Gastrocnemius medialis (tissue), 4 donors: ENCODE measurements around the gene EREG. TPM values are rescaled to one million over a fixed set of nuclear protein-coding genes. Genes with fewer than 3 reads are reported as not detected.

Experiments used
- ATAC-seq, 2 donors: fragments of 150-250 bp; one replicate each; pipeline ENCODE4 v1.9.1; 2016
- DNase-seq, 2 donors: peaks; one replicate each; pipeline ENCODE4 v3.0.0-alpha.2; 2019
- H3K27ac ChIP-seq, 4 donors: fragments of 200-600 bp; sonication (generic); 1 replicate in 1 of 4; 2 replicates in 3 of 4; pipeline ENCODE4 v1.5.1; 2016 to 2018; ENCODE audit warnings: mild to moderate bottlenecking in 2 of 4, moderate library complexity in 1 of 4
- H3K27me3 ChIP-seq, 3 donors: fragments of 200-600 bp; sonication (generic) in 2 of 3; 1 replicate in 1 of 3; 2 replicates in 2 of 3; pipeline versions ENCODE4 v1.5.1 to v1.6.0; 2016 to 2019; ENCODE audit warnings: mild to moderate bottlenecking in 1 of 3, moderate library complexity in 1 of 3
- H3K36me3 ChIP-seq, 2 donors: fragments of 200-600 bp; sonication (generic) in 1 of 2; one replicate each; pipeline ENCODE4 v1.5.1; 2017 to 2018
- H3K4me1 ChIP-seq, 2 donors: fragments of 200-600 bp; sonication (generic) in 1 of 2; one replicate each; pipeline ENCODE4 v1.5.1; 2016 to 2017; ENCODE audit warnings: mild to moderate bottlenecking in 2 of 2
- H3K4me3 ChIP-seq, 4 donors: fragments of 200-600 bp; sonication (generic) in 3 of 4; 1 replicate in 1 of 4; 2 replicates in 3 of 4; pipeline ENCODE4 v1.5.1; 2016 to 2019; ENCODE audit warnings: mild to moderate bottlenecking in 2 of 4
- H3K9me3 ChIP-seq, 3 donors: fragments of 200-600 bp; sonication (generic) in 2 of 3; 1 replicate in 1 of 3; 2 replicates in 2 of 3; pipeline ENCODE4 v1.5.1; 2016 to 2019
- POLR2A ChIP-seq, 2 donors: fragments of 450-650 bp; IDR thresholded peaks; one replicate each; pipeline ENCODE4 v1.6.1; 2017; ENCODE audit warnings: antibody characterized with exemption in 2 of 2, mild to moderate bottlenecking in 2 of 2, moderate library complexity in 2 of 2
- in situ Hi-C, 4 donors: fragments of 200-750 bp; cut with MboI; loops; one replicate each; pipeline versions ENCODE4 v1.15.0 to v1.8.0; 2017; ENCODE audit warnings: low sequenced_read_pairs in 4 of 4
- intact Hi-C: fragments of 100-400 bp; cut with DNase I; formaldehyde crosslinking; loops from one replicate; pipeline ENCODE4 v1.15.1; 2023; ENCODE audit warnings: low total_unique reads
- total RNA-seq, 4 donors: library from RNA; depleted of rRNA; stranded (reverse); fragments of >200 nt; gene quantifications; one replicate each; pipeline versions ENCODE4 v1.1.0 to v1.2.3, GENCODE V29; 2016
- TF ChIP-seq, protein P1 (sequence below), 5 experiments: fragments of 450-650 bp in 3 of 5; fragments of 200-600 bp in 2 of 5; sonication (generic) in 2 of 5; IDR thresholded peaks in 4 of 5; conservative IDR thresholded peaks in 1 of 5; 1 replicate in 4 of 5; 2 replicates in 1 of 5; pipeline ENCODE4 v1.5.1; 2016 to 2019; ENCODE audit warnings: antibody characterized with exemption in 5 of 5, mild to moderate bottlenecking in 3 of 5, moderate library complexity in 3 of 5

Gene EREG
- under 1 TPM in 2 of 4 donors, not detected in 2; 0.07 to 0.84 TPM for total RNA-seq

DNA sequence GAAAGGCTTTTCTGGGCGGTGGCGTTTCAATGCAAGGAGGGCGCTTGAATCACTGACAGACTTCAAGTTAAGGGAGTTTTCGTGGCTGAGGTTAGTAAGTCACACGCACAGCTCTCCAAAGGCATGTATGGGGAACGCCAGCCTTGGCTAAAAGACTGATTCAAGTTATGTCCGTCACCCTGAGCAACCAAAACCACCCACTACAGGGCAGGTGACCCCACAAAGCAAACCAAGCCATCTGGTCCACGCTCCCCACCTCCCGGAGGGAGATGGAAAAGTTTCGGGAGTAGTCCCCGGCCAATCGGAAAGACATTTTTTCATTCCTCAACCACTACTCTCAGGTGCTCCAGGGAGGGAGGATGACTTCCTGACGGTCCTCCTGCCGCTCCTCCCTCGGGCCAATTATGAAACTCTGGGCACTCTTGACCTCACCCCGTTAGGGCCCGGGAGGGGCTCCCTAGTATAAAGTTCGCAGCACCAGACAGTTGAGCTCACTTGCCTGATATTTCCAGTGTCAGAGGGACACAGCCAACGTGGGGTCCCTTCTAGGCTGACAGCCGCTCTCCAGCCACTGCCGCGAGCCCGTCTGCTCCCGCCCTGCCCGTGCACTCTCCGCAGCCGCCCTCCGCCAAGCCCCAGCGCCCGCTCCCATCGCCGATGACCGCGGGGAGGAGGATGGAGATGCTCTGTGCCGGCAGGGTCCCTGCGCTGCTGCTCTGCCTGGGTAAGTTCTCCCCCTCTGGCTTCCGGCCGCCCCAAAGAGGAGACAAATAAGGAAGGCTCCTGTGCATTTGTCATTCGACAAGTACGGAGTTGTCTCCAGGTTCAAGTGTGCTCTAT lies at the start of gene EREG:
Gene EREG (plus strand): TSS at position 494 of the 840 bp plus-strand sequence. CDS start 164 bp downstream, at position 658.
- H3K27me3 ChIP-seq: peaks cover 13 to 19% (median 13%) of the 10 kb centered on the region in 3 donors
- DNase-seq: no peak
- H3K9me3 ChIP-seq: no peaks in the 10 kb centered on the region
- H3K4me3 ChIP-seq: peak within 1 kb of the TSS in 3 of 4 donors; percentile 20 to 40 (median 37)
- in situ Hi-C loops: loop anchor here in 1 of 4 donors (25.0 kb wide), 1 partner anchor 297 kb away; no protein-coding TSS in a partner anchor
- no peak for ATAC-seq
- H3K36me3 ChIP-seq: no peaks in the 10 kb centered on the region
- TF ChIP-seq, protein P1, sequence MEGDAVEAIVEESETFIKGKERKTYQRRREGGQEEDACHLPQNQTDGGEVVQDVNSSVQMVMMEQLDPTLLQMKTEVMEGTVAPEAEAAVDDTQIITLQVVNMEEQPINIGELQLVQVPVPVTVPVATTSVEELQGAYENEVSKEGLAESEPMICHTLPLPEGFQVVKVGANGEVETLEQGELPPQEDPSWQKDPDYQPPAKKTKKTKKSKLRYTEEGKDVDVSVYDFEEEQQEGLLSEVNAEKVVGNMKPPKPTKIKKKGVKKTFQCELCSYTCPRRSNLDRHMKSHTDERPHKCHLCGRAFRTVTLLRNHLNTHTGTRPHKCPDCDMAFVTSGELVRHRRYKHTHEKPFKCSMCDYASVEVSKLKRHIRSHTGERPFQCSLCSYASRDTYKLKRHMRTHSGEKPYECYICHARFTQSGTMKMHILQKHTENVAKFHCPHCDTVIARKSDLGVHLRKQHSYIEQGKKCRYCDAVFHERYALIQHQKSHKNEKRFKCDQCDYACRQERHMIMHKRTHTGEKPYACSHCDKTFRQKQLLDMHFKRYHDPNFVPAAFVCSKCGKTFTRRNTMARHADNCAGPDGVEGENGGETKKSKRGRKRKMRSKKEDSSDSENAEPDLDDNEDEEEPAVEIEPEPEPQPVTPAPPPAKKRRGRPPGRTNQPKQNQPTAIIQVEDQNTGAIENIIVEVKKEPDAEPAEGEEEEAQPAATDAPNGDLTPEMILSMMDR (IDR thresholded peaks at IDR 0.05 in 4 of 5, conservative IDR thresholded peaks at IDR 0.05 in 1 of 5): no peak
- no peak for TF ChIP-seq POLR2A (IDR thresholded peaks at IDR 0.05)
- H3K27ac ChIP-seq: no peak within 1 kb of the TSS
- H3K4me1 ChIP-seq: peaks cover 4 to 5% of the 10 kb centered on the region in 2 donors
- intact Hi-C loops: no loop called here

DNA sequence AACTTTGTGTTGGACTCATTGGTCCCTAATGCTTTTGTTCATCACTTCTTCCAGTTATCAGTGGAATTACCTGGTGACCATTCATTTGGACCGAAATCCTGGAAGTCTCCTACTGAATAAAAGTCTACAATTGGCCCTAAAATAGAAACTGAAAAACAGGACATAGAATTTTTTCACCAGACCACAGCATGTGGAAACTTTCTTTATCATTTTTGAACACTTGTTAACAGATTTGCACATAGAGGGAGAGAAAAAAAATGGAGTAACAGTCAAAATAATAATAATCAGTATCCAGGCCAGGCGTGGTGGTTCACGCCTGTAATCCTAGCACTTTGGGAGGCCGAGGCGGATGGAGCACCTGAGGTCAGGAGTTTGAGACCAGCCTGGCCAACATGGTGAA lies 49.6 kb upstream of the EREG start:
- Histone ChIP-seq H3K27me3 (no peaks in the 10 kb centered on the region), H3K36me3 (no peaks in the 10 kb centered on the region), H3K27ac (no peak overlapping the region), H3K9me3 (no peaks in the 10 kb centered on the region), H3K4me3 (no peak overlapping the region), H3K4me1 (no peaks in the 10 kb centered on the region)
- intact Hi-C loops (no loop called here), in situ Hi-C loops (loop anchor here in 1 of 4 donors (25.0 kb wide), 1 partner anchor 128 kb away; no protein-coding TSS in a partner anchor)
- ATAC-seq (no peak), DNase-seq (no peak)
- TF ChIP-seq, protein P1 (IDR thresholded peaks at IDR 0.05 in 4 of 5, conservative IDR thresholded peaks at IDR 0.05 in 1 of 5): no peak
- TF ChIP-seq POLR2A (IDR thresholded peaks at IDR 0.05): no peak

DNA sequence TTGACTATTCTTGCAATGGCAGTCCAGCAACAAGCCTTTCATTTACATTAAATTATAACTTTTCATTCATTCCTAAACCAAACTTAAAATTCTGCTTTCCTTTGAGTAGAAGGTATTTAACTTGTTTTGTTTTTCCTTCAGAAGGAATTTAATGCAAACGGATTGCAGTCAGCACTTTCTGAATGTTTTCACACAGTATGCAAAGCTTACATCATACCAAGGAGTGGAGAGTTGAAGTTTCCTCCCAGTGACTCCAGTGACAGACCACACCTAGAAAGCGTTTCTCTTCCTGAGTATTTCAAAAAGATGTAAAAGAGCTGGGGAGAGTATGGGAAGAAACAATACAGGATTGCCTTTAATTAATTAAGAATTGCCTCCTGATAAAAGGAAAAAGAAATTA lies 48.5 kb upstream of the EREG start:
- no peak overlapping the region for H3K4me3 ChIP-seq
- H3K9me3 ChIP-seq: no peaks in the 10 kb centered on the region
- ATAC-seq (no peak), DNase-seq (no peak)
- no peaks in the 10 kb centered on the region for H3K4me1 ChIP-seq
- in situ Hi-C loops (loop anchor here in 1 of 4 donors (25.0 kb wide), 1 partner anchor 129 kb away; no protein-coding TSS in a partner anchor), intact Hi-C loops (no loop called here)
- H3K27me3 ChIP-seq: no peaks in the 10 kb centered on the region
- TF ChIP-seq, protein P1 (IDR thresholded peaks at IDR 0.05 in 4 of 5, conservative IDR thresholded peaks at IDR 0.05 in 1 of 5): no peak
- TF ChIP-seq POLR2A (IDR thresholded peaks at IDR 0.05): no peak
- no peak overlapping the region for H3K27ac ChIP-seq
- no peaks in the 10 kb centered on the region for H3K36me3 ChIP-seq

- no peak overlapping the region for H3K27ac ChIP-seq
- no peaks in the 10 kb centered on the region for H3K4me1 ChIP-seq
- peak in 1 of 2 donors; percentile 33 for ATAC-seq
- no peaks in the 10 kb centered on the region for H3K36me3 ChIP-seq
- TF ChIP-seq, protein P1 (IDR thresholded peaks at IDR 0.05 in 4 of 5, conservative IDR thresholded peaks at IDR 0.05 in 1 of 5): no peak
- no peak for TF ChIP-seq POLR2A (IDR thresholded peaks at IDR 0.05)
- intact Hi-C loops: no loop called here
- H3K9me3 ChIP-seq: no peaks in the 10 kb centered on the region
- H3K27me3 ChIP-seq: no peaks in the 10 kb centered on the region
- no peak overlapping the region for H3K4me3 ChIP-seq
- in situ Hi-C loops: loop anchor here in 1 of 4 donors (25.0 kb wide), 1 partner anchor 130 kb away; no protein-coding TSS in a partner anchor
- no peak for DNase-seq
These were observed 47.2 kb upstream of the EREG start for GRCh38 chr4:74317616-74318246.
